Upper lobe of right lung (tissue), 1 donor: ENCODE results near the gene EVX2. TPM values are rescaled to one million over a fixed set of nuclear protein-coding genes. Genes with fewer than 3 reads are reported as not detected.

Experiments
- ATAC-seq: fragments of 200-7000 bp; cut with Tn5 transposase; one replicate; pipeline ENCODE4 v1.9.1; 2020; ENCODE audit warnings: mild to moderate bottlenecking, moderate library complexity
- DNase-seq: peaks from one replicate; pipeline ENCODE4 v3.0.0-alpha.2; 2020
- H3K27ac ChIP-seq: fragments of 200-600 bp; one replicate; pipeline ENCODE4 v1.8.0; 2022
- H3K27me3 ChIP-seq: fragments of 200-600 bp; one replicate; pipeline ENCODE4 v1.8.0; 2022; ENCODE audit warnings: mild to moderate bottlenecking
- H3K36me3 ChIP-seq: fragments of 200-600 bp; one replicate; pipeline ENCODE4 v1.8.0; 2022
- H3K4me1 ChIP-seq: fragments of 200-600 bp; one replicate; pipeline ENCODE4 v1.8.0; 2022
- H3K4me3 ChIP-seq: fragments of 200-600 bp; one replicate; pipeline ENCODE4 v1.8.0; 2022; ENCODE audit warnings: mild to moderate bottlenecking
- H3K9me3 ChIP-seq: fragments of 200-600 bp; one replicate; pipeline ENCODE4 v1.8.0; 2022
- CTCF ChIP-seq: fragments of 200-600 bp; IDR thresholded peaks from one replicate; pipeline ENCODE4 v1.8.0; 2022; ENCODE audit warnings: antibody characterized with exemption
- intact Hi-C: fragments of 100-400 bp; cut with DNase I; formaldehyde crosslinking; loops from one replicate; pipeline ENCODE4 v1.11.0; 2022
- total RNA-seq: library from RNA; stranded (reverse); fragmentation: NEBNext Ultra II Directional; extraction: Animal tissue kit (Norgen Biotek cat#: 25700); gene quantifications from one replicate; pipeline ENCODE4 v1.2.1, GENCODE V29; 2021
- donor health status: DM: no; HTN: yes; CAD: no; lungs with severe emphysema.

Gene EVX2
- total RNA-seq, 1 donor from 2014 or later = not detected

GRCh38 chr2:176098366-176099158, 14.8 kb upstream of the EVX2 start:
- Histone ChIP-seq H3K36me3 (no peaks in the 10 kb centered on the region), H3K27me3 (peaks cover 99% of the 10 kb centered on the region), H3K27ac (no peak overlapping the region), H3K9me3 (no peaks in the 10 kb centered on the region), H3K4me1 (peaks cover 14% of the 10 kb centered on the region), H3K4me3 (no peak overlapping the region)
- no peak for TF ChIP-seq CTCF
- intact Hi-C loops = no loop called here
- DNase-seq = peak; percentile 62
- no peak for ATAC-seq

- DNase-seq = no peak
- Histone ChIP-seq H3K27ac (no peak overlapping the region), H3K4me3 (no peak overlapping the region), H3K36me3 (no peaks in the 10 kb centered on the region), H3K4me1 (peaks cover 20% of the 10 kb centered on the region), H3K27me3 (peaks cover 99% of the 10 kb centered on the region), H3K9me3 (no peaks in the 10 kb centered on the region)
- TF ChIP-seq CTCF = no peak
- no peak for ATAC-seq
- intact Hi-C loops = no loop called here
Measured at GRCh38 chr2:176097820-176098365, 14.1 kb upstream of the EVX2 start.

GRCh38 chr2:176096986-176097819, 13.4 kb upstream of the EVX2 start:
- H3K4me1 ChIP-seq = peaks cover 23% of the 10 kb centered on the region
- peak; percentile 90 for ATAC-seq

GRCh38 chr2:176096243-176096985, 12.7 kb upstream of the EVX2 start:
- no peaks in the 10 kb centered on the region for H3K9me3 ChIP-seq
- peak overlapping the region; percentile 45 for H3K4me3 ChIP-seq
- peaks cover 99% of the 10 kb centered on the region for H3K27me3 ChIP-seq
- H3K4me1 ChIP-seq = peaks cover 25% of the 10 kb centered on the region
- DNase-seq = no peak
- H3K36me3 ChIP-seq = no peaks in the 10 kb centered on the region
- TF ChIP-seq CTCF = no peak
- no peak overlapping the region for H3K27ac ChIP-seq
- intact Hi-C loops = no loop called here
- no peak for ATAC-seq

More at GRCh38 chr2:176096986-176097819, 13.4 kb upstream of the EVX2 start:
- Histone ChIP-seq H3K27ac (no peak overlapping the region), H3K9me3 (no peaks in the 10 kb centered on the region), H3K4me3 (peak overlapping the region; percentile 45), H3K36me3 (no peaks in the 10 kb centered on the region), H3K27me3 (peaks cover 99% of the 10 kb centered on the region)
- intact Hi-C loops = no loop called here
- peak; percentile 86 for TF ChIP-seq CTCF
- DNase-seq = peak; percentile 80

- Histone ChIP-seq H3K4me3 (no peak overlapping the region), H3K27me3 (peaks cover 99% of the 10 kb centered on the region), H3K4me1 (peaks cover 25% of the 10 kb centered on the region), H3K36me3 (no peaks in the 10 kb centered on the region), H3K27ac (no peak overlapping the region), H3K9me3 (no peaks in the 10 kb centered on the region)
- ATAC-seq = no peak
- no peak for DNase-seq
- intact Hi-C loops = no loop called here
- TF ChIP-seq CTCF = no peak
Measured at GRCh38 chr2:176095421-176095820, 11.7 kb upstream of the EVX2 start.
